GM12801 (cell line): Measurements from ENCODE around the gene SMIM35.

Source experiments
- CTCF ChIP-seq: IDR thresholded peaks from one replicate; pipeline ENCODE4 v1.5.1; 2011; ENCODE audit warnings: control low read depth; ENCODE audit not compliant: insufficient read length; ENCODE audit errors: extremely low read depth

The SMIM35 gene

DNA sequence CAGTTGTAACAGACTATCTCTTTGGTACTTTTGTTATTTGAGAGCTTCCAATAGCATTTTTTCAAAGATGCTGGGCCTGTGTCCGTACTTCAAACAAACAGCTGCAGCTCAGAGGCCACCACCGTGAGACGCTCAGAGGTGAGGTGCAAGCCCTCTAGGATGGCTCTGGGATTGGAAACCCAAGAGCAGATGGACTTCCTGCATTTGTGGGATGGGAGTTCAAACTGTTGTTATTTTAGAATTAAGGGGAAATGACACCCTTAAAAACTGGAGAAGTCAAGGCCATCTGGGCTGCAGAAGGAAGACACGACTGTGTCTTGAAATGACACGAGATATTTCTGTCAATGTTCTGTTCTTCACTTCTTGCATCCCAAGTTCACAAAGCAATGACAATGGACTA is 109.7 kb downstream of the SMIM35 start:
- no peak for TF ChIP-seq CTCF

DNA sequence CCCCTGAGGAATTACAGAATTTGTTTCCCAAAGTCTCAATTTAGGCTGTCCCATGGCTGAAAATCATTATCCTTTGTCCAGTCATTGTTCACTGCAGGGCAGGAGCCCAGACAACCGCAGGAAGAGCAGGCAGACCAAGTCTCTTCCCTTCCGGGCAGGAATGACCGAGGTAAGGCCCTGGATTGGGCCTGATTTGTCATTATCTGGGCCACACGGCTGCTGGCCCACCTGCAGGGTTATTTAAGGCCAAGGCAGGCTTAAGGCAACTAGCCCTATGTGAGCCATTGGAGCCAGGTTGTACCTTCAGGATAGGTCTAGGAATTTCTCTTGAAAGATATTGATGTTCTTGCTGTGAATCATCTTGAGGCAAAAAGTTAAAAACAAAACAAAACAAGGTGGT is 110.3 kb downstream of the SMIM35 start:
- TF ChIP-seq CTCF, result no peak

DNA sequence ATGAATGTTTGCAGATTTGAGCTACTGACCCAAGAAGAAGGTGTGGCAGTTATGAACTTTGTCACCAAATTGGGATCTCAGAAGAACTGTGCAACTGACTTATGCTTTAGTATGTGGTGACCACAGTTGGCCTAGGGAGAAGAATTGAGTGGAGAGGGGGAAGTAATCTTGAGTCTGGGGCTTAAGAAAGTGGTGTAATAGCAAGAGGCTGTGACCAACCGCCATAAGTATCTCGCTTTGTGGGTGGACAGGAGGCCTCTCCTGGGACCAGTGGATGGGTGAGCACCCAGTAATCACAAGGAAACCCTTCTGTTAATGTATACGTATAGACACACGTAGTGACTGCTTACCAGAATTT is 113.3 kb downstream of the SMIM35 start:
- TF ChIP-seq CTCF, result no peak

DNA sequence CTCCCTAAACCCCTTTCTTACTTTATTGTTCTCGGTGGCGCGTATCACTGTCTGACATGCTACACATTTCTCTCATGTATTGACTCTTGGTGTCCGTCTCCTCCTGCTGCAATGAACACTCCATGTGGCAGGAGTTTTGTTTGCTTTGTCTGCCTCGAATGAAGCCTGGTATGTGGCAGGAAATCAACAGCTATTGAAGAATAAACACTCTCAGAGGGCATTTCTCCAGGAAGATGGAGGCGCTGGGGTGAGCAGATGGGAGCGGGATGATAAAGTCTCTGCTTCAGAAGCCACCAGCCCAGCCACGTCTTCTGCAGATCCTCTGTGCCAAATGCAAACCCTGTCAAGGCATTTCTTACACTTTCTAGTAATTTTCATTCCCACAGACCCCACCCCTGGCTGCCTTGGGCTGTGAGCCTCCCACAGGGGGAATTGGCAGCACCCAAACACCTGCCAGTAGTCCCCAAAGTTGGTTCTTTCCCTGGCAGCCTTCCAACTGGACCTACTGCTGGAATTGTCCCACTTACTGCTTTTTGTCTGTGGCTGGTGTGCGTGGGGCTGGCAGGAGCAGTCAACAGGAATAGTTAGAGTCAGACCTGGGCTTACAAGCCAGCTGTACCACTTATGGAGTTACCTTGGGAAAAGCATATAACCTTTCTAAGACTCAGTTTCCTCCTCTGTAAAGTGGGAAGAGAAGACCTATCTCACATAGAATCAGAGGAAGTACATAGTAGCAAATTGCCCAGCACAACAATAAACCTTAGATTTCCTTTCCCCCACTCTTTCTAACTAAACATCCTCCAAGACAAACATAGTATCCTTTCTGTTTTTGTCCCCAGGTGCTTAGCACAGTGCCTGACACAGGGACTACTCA is 113.9 kb downstream of the SMIM35 start:
- TF ChIP-seq CTCF, result no peak

DNA sequence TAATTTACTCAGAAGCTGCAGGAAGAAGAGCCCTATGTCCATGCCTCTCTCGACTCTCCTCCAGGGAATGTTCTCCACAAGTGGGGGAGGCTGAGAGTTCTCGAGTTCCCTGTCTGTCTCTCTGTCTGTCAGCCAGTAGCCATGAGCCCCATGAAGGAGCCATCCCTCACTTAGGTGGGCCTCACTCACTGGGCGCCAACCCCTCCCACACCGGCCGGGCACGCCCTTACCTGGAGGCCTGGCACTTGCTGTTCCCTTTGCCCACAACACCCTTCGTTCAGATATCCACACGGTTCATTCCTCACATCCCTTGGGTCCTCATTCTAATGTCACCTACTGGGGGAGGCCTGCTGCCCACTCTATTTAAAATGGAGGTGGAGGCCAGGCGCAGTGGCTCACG is 114.7 kb downstream of the SMIM35 start:
- TF ChIP-seq CTCF, result no peak

DNA sequence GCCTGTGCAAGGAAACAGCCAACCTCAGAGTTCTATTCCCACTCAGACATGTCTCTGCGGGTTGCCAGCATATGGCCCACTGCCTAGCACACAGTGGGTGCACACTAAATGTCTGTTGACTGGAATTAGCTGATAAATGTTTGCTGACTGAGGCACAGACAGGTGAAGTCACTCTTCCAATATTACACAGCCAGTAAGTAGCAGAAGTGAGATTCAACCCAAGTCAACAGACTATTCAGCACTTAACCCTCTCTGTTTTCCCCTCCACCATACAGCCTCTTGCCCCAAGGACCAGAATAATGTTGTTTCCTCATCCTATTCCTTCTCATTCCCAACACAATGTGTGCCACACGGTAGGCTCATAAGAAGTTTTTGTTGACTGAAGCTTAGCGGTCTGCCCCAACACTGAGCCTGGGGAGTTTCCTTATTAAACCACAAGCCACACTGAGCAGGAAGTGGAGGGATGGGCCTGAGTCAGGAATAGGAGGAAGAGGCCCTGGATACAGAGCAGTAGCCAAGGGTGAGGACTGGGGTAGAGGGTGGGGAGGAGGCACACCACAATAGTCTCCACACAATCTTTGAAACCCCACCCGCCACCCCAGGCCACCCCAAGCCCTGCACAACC is 116.3 kb downstream of the SMIM35 start:
- no peak for TF ChIP-seq CTCF

DNA sequence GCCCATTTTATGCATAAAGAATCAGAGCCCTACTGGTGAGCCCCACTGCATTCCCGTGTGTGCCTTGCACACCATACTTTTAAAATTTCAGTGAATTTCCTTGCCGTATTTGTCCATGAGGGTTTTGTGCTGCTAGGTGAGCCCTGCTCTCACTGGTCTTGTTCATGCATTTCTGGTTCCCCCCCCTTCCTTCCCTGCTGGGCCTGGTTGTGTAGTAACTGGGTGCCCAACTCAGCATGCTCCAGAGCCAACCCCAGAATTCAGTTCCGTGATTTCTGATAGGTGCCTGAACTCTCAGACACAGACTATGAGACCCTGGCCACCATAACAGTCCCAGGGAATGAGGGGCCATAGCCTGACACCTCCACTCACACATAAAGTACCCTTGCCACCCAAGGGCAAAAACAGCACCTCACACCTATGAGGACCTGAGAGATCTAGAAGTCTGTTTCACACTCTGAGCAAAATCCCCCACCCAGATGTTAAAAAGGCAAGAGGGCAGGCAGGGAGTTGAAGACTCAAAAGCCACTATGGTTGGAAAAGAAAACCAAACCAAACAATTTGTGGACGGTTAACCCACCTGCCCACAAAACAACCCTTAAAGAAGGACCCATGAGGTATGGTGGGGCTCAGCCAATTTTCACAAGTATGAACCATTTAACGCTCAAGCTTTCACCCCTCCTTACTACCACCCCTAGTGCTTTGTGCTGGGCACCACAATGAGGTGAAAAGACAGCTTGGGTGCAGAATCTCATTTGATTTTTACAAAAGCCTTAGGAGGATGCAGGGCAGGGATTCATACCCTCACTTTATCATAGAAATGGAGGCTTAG is 117.4 kb downstream of the SMIM35 start:
- TF ChIP-seq CTCF, result no peak
